ENCODE data around the gene SPTAN1. TPM values are rescaled to one million over a fixed set of nuclear protein-coding genes. Genes with fewer than 3 reads are reported as not detected.
A peak's percentile ranks its signal among the peaks of the same experiment; 100 is the strongest.

SPTAN1 gene
- total RNA-seq, 1 donor from 2014 or later: 810 TPM

- H3K4me3 Mint-ChIP-seq (ENCODE audit: unreplicated experiment): peak overlapping the region; percentile 73
- peak; percentile 66 for DNase-seq (ENCODE audit: low spot score)
Measured at GRCh38 chr9:128558431-128559310, 6.3 kb downstream of the SPTAN1 start.

GRCh38 chr9:128565578-128565977, 13.2 kb downstream of the SPTAN1 start:
- Mint-ChIP-seq H3K27me3 (ENCODE audit: unreplicated experiment) (peaks cover 1% of the 10 kb centered on the region), H3K36me3 (ENCODE audit: low read depth, unreplicated experiment) (peaks cover 38% of the 10 kb centered on the region), H3K4me3 (ENCODE audit: unreplicated experiment) (peak overlapping the region; percentile 32), H3K27ac (ENCODE audit: unreplicated experiment) (peak overlapping the region; percentile 95), H3K9me3 (ENCODE audit: unreplicated experiment) (no peaks in the 10 kb centered on the region), H3K4me1 (ENCODE audit: unreplicated experiment) (peaks cover 43% of the 10 kb centered on the region)
- DNase-seq (ENCODE audit: low spot score): no peak
- TF ChIP-seq CTCF (IDR thresholded peaks at IDR 0.05; ENCODE audit: unreplicated experiment): no peak

More at GRCh38 chr9:128558431-128559310, 6.3 kb downstream of the SPTAN1 start:
- H3K4me1 Mint-ChIP-seq (ENCODE audit: unreplicated experiment): peaks cover 30% of the 10 kb centered on the region
- no peaks in the 10 kb centered on the region for H3K27me3 Mint-ChIP-seq (ENCODE audit: unreplicated experiment)
- H3K36me3 Mint-ChIP-seq (ENCODE audit: low read depth, unreplicated experiment): peaks cover 4% of the 10 kb centered on the region
- H3K9me3 Mint-ChIP-seq (ENCODE audit: unreplicated experiment): no peaks in the 10 kb centered on the region
- H3K27ac Mint-ChIP-seq (ENCODE audit: unreplicated experiment): peak overlapping the region; percentile 68
- TF ChIP-seq CTCF (IDR thresholded peaks at IDR 0.05; ENCODE audit: unreplicated experiment): no peak

- DNase-seq (ENCODE audit: low spot score): no peak
- Mint-ChIP-seq H3K36me3 (ENCODE audit: low read depth, unreplicated experiment) (peaks cover 46% of the 10 kb centered on the region), H3K9me3 (ENCODE audit: unreplicated experiment) (no peaks in the 10 kb centered on the region), H3K4me1 (ENCODE audit: unreplicated experiment) (peaks cover 37% of the 10 kb centered on the region), H3K27me3 (ENCODE audit: unreplicated experiment) (peaks cover 1% of the 10 kb centered on the region), H3K27ac (ENCODE audit: unreplicated experiment) (no peak overlapping the region), H3K4me3 (ENCODE audit: unreplicated experiment) (peak overlapping the region; percentile 63)
- TF ChIP-seq CTCF (IDR thresholded peaks at IDR 0.05; ENCODE audit: unreplicated experiment): no peak
Measured at GRCh38 chr9:128568470-128569078, 16.2 kb downstream of the SPTAN1 start.

- DNase-seq (ENCODE audit: low spot score): no peak
- Mint-ChIP-seq H3K4me3 (ENCODE audit: unreplicated experiment) (peak overlapping the region; percentile 19), H3K9me3 (ENCODE audit: unreplicated experiment) (no peaks in the 10 kb centered on the region), H3K27me3 (ENCODE audit: unreplicated experiment) (peaks cover 2% of the 10 kb centered on the region), H3K27ac (ENCODE audit: unreplicated experiment) (no peak overlapping the region), H3K36me3 (ENCODE audit: low read depth, unreplicated experiment) (peaks cover 69% of the 10 kb centered on the region), H3K4me1 (ENCODE audit: unreplicated experiment) (no peaks in the 10 kb centered on the region)
- no peak for TF ChIP-seq CTCF (IDR thresholded peaks at IDR 0.05; ENCODE audit: unreplicated experiment)
Measured at GRCh38 chr9:128575469-128575868, 23.1 kb downstream of the SPTAN1 start.

GRCh38 chr9:128575916-128576315, 23.5 kb downstream of the SPTAN1 start:
- Mint-ChIP-seq H3K27ac (ENCODE audit: unreplicated experiment) (no peak overlapping the region), H3K4me3 (ENCODE audit: unreplicated experiment) (peak overlapping the region; percentile 19), H3K4me1 (ENCODE audit: unreplicated experiment) (no peaks in the 10 kb centered on the region), H3K9me3 (ENCODE audit: unreplicated experiment) (no peaks in the 10 kb centered on the region), H3K36me3 (ENCODE audit: low read depth, unreplicated experiment) (peaks cover 74% of the 10 kb centered on the region), H3K27me3 (ENCODE audit: unreplicated experiment) (peaks cover 2% of the 10 kb centered on the region)
- no peak for DNase-seq (ENCODE audit: low spot score)
- TF ChIP-seq CTCF (IDR thresholded peaks at IDR 0.05; ENCODE audit: unreplicated experiment): no peak
